ENCODE measurements around the gene TFPI2.

Gene TFPI2

DNA sequence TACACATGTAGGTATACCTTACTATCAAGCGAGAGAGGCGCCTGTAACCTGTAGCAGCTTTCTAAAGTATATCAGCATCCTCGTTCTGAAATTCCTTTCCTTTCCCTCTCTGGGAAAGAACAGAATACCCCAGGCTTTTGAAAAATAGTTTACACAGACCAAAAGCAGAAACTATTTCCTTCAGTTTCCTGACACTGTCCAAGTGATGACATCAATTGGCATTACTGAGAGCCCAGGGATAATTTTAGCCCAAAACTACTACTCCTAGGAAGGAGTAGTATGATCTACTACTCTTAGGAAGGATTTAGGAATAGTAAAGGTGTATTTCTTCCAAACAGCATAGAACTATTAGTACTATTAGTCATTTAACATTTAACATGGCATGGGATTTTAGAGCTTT is 37.0 kb upstream of the TFPI2 start:
- no peak overlapping the region for H3K4me3 ChIP-seq (ENCODE audit: low read depth, low read length)
- no peaks in the 10 kb centered on the region for H3K9me3 ChIP-seq
- DNase-seq: no peak
- no peaks in the 10 kb centered on the region for H3K36me3 ChIP-seq
- TF ChIP-seq, protein P1, sequence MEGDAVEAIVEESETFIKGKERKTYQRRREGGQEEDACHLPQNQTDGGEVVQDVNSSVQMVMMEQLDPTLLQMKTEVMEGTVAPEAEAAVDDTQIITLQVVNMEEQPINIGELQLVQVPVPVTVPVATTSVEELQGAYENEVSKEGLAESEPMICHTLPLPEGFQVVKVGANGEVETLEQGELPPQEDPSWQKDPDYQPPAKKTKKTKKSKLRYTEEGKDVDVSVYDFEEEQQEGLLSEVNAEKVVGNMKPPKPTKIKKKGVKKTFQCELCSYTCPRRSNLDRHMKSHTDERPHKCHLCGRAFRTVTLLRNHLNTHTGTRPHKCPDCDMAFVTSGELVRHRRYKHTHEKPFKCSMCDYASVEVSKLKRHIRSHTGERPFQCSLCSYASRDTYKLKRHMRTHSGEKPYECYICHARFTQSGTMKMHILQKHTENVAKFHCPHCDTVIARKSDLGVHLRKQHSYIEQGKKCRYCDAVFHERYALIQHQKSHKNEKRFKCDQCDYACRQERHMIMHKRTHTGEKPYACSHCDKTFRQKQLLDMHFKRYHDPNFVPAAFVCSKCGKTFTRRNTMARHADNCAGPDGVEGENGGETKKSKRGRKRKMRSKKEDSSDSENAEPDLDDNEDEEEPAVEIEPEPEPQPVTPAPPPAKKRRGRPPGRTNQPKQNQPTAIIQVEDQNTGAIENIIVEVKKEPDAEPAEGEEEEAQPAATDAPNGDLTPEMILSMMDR (IDR thresholded peaks at IDR 0.05; ENCODE audit: low read depth, low read length): no peak
- H3K27me3 ChIP-seq: peaks cover under 1% of the 10 kb centered on the region; the same call in 1 of the 2 replicates
- H3K4me1 ChIP-seq: no peaks in the 10 kb centered on the region

DNA sequence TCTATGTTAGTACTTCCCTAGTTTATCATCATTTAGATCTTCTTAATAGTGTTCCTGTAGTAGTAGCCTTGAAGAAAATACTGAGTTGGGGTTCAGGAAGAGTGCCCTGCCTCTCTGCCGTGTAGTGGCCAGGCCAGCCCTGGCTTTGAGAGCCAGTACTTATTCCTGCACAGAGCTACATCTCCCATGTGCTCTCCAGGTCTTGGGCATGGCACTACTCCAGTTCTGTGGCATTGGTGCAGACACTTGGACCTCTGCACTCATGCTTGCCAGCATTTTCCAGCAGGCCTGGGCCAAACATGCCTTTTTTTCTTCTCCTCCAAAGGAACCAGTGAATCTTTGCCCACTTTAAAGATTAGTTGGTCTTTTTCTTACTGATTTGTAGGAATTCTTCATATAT is 36.2 kb upstream of the TFPI2 start:
- Histone ChIP-seq H3K4me3 (ENCODE audit: low read depth, low read length) (no peak overlapping the region), H3K9me3 (no peaks in the 10 kb centered on the region), H3K36me3 (no peaks in the 10 kb centered on the region), H3K27me3 (peaks cover 8% of the 10 kb centered on the region), H3K4me1 (no peaks in the 10 kb centered on the region)
- no peak for DNase-seq
- TF ChIP-seq, protein P1 (IDR thresholded peaks at IDR 0.05; ENCODE audit: low read depth, low read length): no peak

DNA sequence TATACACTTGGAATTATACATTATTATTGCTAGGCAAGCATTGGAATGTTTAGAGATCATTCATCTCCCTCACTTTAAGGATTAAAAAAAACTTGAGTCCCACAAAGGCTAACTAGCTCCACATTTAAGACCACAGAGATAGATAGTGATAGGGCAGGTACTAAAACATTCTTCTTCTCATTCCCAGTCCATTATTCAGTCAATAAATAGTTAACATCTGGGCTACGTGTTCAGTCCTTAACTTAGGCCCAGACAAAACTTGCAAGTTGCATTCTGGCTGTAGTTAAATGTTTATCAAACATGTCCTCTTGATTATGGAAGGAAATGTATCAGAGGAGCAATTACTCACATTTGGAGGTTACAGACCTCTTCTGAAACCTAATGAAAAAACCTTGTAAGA is 33.4 kb upstream of the TFPI2 start:
- TF ChIP-seq, protein P1 (IDR thresholded peaks at IDR 0.05; ENCODE audit: low read depth, low read length): no peak
- Histone ChIP-seq H3K9me3 (no peaks in the 10 kb centered on the region), H3K4me1 (no peaks in the 10 kb centered on the region), H3K27me3 (peaks cover 11% of the 10 kb centered on the region), H3K4me3 (ENCODE audit: low read depth, low read length) (no peak overlapping the region), H3K36me3 (no peaks in the 10 kb centered on the region)
- DNase-seq: no peak

DNA sequence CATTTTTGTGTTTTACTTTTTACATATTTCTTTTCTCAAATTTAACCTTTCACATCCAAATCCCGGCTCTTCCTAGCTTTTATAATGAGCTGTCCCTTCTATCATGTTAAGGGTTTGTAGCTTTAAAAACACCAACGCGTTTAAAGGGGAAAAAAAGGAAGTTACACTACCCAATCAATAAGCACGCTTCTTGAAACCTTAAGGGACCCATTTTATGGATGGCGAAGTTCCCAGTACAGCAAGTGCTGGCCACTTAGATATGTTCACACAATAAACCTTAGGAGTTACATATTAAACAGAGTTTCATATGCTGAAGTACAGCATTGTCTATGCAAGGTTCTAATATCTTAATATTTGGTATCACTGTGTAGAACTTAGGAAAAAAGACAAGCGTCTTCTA is 32.7 kb upstream of the TFPI2 start:
- Histone ChIP-seq H3K36me3 (no peaks in the 10 kb centered on the region), H3K9me3 (no peaks in the 10 kb centered on the region), H3K27me3 (peaks cover 11% of the 10 kb centered on the region), H3K4me1 (no peaks in the 10 kb centered on the region), H3K4me3 (ENCODE audit: low read depth, low read length) (no peak overlapping the region)
- DNase-seq: no peak
- TF ChIP-seq, protein P1 (IDR thresholded peaks at IDR 0.05; ENCODE audit: low read depth, low read length): no peak

DNA sequence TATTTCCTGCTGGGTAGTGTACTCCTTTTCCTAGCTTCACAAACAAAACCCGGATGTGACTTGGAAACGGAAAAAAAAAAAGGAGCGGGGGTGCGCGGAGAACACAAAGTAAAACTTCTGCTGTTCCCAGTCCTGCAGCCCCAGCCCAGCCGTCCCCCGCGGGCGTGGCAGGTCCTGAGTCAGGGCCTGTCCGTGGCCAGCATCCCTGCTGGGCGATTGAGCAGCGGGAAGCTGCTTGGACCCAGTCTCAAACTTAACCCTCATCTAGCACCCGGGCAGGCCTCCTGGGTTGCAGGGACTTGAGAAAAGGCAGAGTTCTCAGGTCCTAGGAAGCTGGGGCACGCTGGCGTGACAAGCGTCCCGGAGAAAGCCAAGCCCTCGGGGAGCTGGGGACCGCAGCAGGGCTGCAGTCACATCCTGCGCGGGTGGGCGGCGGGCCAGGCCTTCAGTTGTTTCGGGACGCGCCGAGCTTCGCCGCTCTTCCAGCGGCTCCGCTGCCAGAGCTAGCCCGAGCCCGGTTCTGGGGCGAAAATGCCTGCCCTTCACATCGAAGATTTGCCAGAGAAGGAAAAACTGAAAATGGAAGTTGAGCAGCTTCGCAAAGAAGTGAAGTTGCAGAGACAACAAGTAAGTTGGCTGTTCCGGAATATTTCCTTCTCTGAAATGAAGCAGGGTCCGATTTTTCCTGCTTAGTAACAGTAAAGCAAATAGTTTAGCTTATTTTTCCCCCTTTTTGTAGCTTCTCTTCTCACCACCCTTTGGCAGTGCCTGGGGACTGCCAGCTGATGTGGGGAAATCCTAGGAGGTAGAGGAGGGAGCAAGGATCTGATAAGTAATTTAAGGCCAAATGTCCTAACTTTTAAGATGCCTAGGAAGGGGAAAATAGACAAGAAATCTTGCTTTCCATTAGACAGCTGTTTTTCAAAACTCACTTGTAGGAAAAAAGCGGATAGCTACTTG is 31.3 kb upstream of the TFPI2 start, which contains the start of gene GNG11:
Gene GNG11 (plus strand): TSS at position 129 of the 960 bp plus-strand sequence. CDS start 403 bp downstream, at position 532.
- H3K27me3 ChIP-seq: peaks cover 11% of the 10 kb centered on the region
- TF ChIP-seq, protein P1 (IDR thresholded peaks at IDR 0.05; ENCODE audit: low read depth, low read length): no peak
- peak; percentile 67 for DNase-seq
- H3K4me1 ChIP-seq: no peaks in the 10 kb centered on the region
- H3K9me3 ChIP-seq: no peaks in the 10 kb centered on the region
- H3K36me3 ChIP-seq: no peaks in the 10 kb centered on the region
- H3K4me3 ChIP-seq (ENCODE audit: low read depth, low read length): peak within 1 kb of the TSS; percentile 59

DNA sequence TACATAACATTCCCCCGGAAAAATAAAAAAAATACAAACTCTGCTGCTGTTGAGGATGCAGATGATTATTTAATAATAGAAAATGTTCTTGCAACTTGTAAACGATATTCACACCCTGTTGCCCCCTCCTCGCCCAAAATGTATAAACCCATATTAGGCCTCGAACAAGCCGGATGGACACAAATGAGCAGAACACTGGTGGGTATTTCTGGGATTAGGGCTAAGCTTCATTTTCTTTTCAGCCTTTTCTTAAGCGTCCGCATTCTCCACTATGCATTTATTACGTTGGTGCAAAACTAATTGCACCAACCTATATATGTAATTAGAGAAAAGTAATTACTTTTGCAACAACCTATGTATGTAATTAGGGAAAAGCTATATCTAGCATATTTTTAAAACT is 30.6 kb upstream of the TFPI2 start:
- H3K4me1 ChIP-seq: no peaks in the 10 kb centered on the region
- H3K36me3 ChIP-seq: no peaks in the 10 kb centered on the region
- TF ChIP-seq, protein P1 (IDR thresholded peaks at IDR 0.05; ENCODE audit: low read depth, low read length): no peak
- no peak for DNase-seq
- H3K27me3 ChIP-seq: peaks cover 11% of the 10 kb centered on the region
- no peaks in the 10 kb centered on the region for H3K9me3 ChIP-seq
- peak overlapping the region; percentile 59 for H3K4me3 ChIP-seq (ENCODE audit: low read depth, low read length)
